H1 (cell line): Measurements from ENCODE around the gene RGS14. TPM values are rescaled to one million over a fixed set of nuclear protein-coding genes. Genes with fewer than 3 reads are reported as not detected.

Experiments used
- SIRT6 ChIP-seq: IDR thresholded peaks from one replicate; pipeline ENCODE4 v1.7.1; 2012; ENCODE audit warnings: low read length, inconsistent platforms
- polyA plus RNA-seq, 7 experiments: library from polyadenylated mRNA; depleted of rRNA in 3 of 7; stranded (reverse) in 5 of 7; unstranded in 2 of 7; fragments of >200 nt in 5 of 7; fragments of 200-250 nt in 2 of 7; gene quantifications; 1 replicate in 5 of 7; 2 replicates in 1 of 7; 4 replicates in 1 of 7; pipeline versions ENCODE4 v1.2.1 to v1.2.3, GENCODE V29; 2011 to 2013; ENCODE audit warnings: missing spikeins in 2 of 7, mixed read lengths in 2 of 7
- total RNA-seq: library from RNA; stranded (reverse); fragmentation: NEBNext Ultra II Directional; extraction: Animal tissue kit (Norgen Biotek cat#: 25700); gene quantifications from 2 replicates; pipeline ENCODE4 v1.2.1, GENCODE V29; 2021
- TF ChIP-seq, protein P1 (sequence below), 3 experiments: IDR thresholded peaks; 1 replicate in 2 of 3; 2 replicates in 1 of 3; pipeline versions ENCODE4 v1.5.1 to v1.6.1; 2011; ENCODE audit warnings: low read length in 3 of 3, mild to moderate bottlenecking in 3 of 3, inconsistent platforms in 2 of 3, low read depth in 1 of 3, moderate library complexity in 1 of 3; ENCODE audit not compliant: insufficient read depth in 1 of 3; ENCODE audit errors: control extremely low read depth in 1 of 3

Gene RGS14
- total and polyA plus RNA-seq, 2 of the 8 experiments (the other 6 are each of a cell fraction or from before 2014, with no cell fraction given) = 24.4 to 46.1 TPM

DNA sequence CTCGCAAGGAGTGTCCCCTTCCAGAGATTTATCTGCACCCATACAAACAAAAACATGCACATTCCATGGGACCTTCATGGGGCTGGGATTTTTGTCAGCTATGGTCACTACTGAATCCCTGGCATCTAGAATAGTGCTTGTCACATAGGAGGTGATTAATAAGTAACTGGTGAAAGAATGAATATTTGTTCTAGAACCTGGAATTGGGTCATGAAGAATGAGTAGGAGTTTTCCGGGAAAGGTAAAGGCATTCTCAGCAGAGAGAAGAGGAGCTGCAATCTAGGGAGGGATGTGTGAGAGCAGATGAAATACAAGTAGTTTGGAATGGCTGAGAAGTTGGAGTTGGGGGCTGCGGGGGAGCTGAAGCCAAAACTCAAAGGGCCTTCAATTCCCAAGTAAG lies 3.5 kb upstream of the RGS14 start (continued):
- TF ChIP-seq, protein P1, sequence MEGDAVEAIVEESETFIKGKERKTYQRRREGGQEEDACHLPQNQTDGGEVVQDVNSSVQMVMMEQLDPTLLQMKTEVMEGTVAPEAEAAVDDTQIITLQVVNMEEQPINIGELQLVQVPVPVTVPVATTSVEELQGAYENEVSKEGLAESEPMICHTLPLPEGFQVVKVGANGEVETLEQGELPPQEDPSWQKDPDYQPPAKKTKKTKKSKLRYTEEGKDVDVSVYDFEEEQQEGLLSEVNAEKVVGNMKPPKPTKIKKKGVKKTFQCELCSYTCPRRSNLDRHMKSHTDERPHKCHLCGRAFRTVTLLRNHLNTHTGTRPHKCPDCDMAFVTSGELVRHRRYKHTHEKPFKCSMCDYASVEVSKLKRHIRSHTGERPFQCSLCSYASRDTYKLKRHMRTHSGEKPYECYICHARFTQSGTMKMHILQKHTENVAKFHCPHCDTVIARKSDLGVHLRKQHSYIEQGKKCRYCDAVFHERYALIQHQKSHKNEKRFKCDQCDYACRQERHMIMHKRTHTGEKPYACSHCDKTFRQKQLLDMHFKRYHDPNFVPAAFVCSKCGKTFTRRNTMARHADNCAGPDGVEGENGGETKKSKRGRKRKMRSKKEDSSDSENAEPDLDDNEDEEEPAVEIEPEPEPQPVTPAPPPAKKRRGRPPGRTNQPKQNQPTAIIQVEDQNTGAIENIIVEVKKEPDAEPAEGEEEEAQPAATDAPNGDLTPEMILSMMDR (IDR thresholded peaks at IDR 0.05; ENCODE audit: control extremely low read depth in 1 of 3, insufficient read depth in 1 of 3, low read depth in 1 of 3, low read length in 3 of 3) = no peak
- no peak for TF ChIP-seq SIRT6
